Skeletal muscle cell (primary cell): ENCODE results near the gene ATP9A.
A peak's percentile ranks its signal among the peaks of the same experiment; 100 is the strongest.

Experiments used
- DNase-seq: peaks from one replicate; pipeline ENCODE4 v3.0.0-alpha.2; 2010; ENCODE audit warnings: low read depth
- H3K4me3 ChIP-seq: 2 replicates; pipeline ENCODE4 v1.5.1; 2011; ENCODE audit warnings: low read depth, mild to moderate bottlenecking, control low read depth, low read length, moderate library complexity

Gene ATP9A

GRCh38 chr20:51620432-51620831 is 147.8 kb downstream of the ATP9A start:
- no peak for DNase-seq
- no peak overlapping the region for H3K4me3 ChIP-seq

- no peak for DNase-seq
Observed at GRCh38 chr20:51616060-51616459, 152.1 kb downstream of the ATP9A start.

GRCh38 chr20:51614687-51615086 is 153.5 kb downstream of the ATP9A start:
- H3K4me3 ChIP-seq = no peak overlapping the region
- DNase-seq = no peak

More at GRCh38 chr20:51616060-51616459, 152.1 kb downstream of the ATP9A start:
- no peak overlapping the region for H3K4me3 ChIP-seq

- H3K4me3 ChIP-seq = no peak overlapping the region
- no peak for DNase-seq
Observed at GRCh38 chr20:51613580-51613979, 154.6 kb downstream of the ATP9A start.

- DNase-seq = no peak
- H3K4me3 ChIP-seq = no peak overlapping the region
Observed at GRCh38 chr20:51612896-51613295, 155.3 kb downstream of the ATP9A start.

GRCh38 chr20:51611625-51611890 is 156.6 kb downstream of the ATP9A start:
- DNase-seq = no peak
- H3K4me3 ChIP-seq = no peak overlapping the region

GRCh38 chr20:51610761-51611624 is 157.2 kb downstream of the ATP9A start:
- no peak for DNase-seq
- no peak overlapping the region for H3K4me3 ChIP-seq

GRCh38 chr20:51610111-51610510 is 158.1 kb downstream of the ATP9A start:
- DNase-seq = no peak
- H3K4me3 ChIP-seq = no peak overlapping the region

- H3K4me3 ChIP-seq = no peak overlapping the region
- DNase-seq = no peak
Observed at GRCh38 chr20:51609251-51609650, 158.9 kb downstream of the ATP9A start.

GRCh38 chr20:51608061-51608460 is 160.1 kb downstream of the ATP9A start:
- DNase-seq = no peak
- no peak overlapping the region for H3K4me3 ChIP-seq

- DNase-seq = no peak
- H3K4me3 ChIP-seq = no peak overlapping the region
Observed at GRCh38 chr20:51607170-51607569, 161.0 kb downstream of the ATP9A start.

GRCh38 chr20:51604851-51605250 is 163.3 kb downstream of the ATP9A start:
- no peak overlapping the region for H3K4me3 ChIP-seq
- DNase-seq = no peak

- H3K4me3 ChIP-seq = no peak overlapping the region
- no peak for DNase-seq
Observed at GRCh38 chr20:51602131-51602530, 166.1 kb downstream of the ATP9A start.

- DNase-seq = no peak
- no peak overlapping the region for H3K4me3 ChIP-seq
Observed at GRCh38 chr20:51600950-51601349, 167.2 kb downstream of the ATP9A start.

- no peak for DNase-seq
- no peak overlapping the region for H3K4me3 ChIP-seq
Observed at GRCh38 chr20:51600016-51600420, 168.2 kb downstream of the ATP9A start.

- H3K4me3 ChIP-seq = no peak overlapping the region
- DNase-seq = no peak
Observed at GRCh38 chr20:51598556-51598955, 169.6 kb downstream of the ATP9A start.

- DNase-seq = no peak
Observed at GRCh38 chr20:51597389-51598231, 170.6 kb downstream of the ATP9A start.

GRCh38 chr20:51596668-51597388 is 171.4 kb downstream of the ATP9A start:
- no peak for DNase-seq
- no peak overlapping the region for H3K4me3 ChIP-seq

More at GRCh38 chr20:51597389-51598231, 170.6 kb downstream of the ATP9A start:
- H3K4me3 ChIP-seq = no peak overlapping the region

GRCh38 chr20:51595744-51596143 is 172.4 kb downstream of the ATP9A start:
- H3K4me3 ChIP-seq = no peak overlapping the region

GRCh38 chr20:51595058-51595532 is 173.1 kb downstream of the ATP9A start:
- no peak overlapping the region for H3K4me3 ChIP-seq
- DNase-seq = peak; percentile 63

More at GRCh38 chr20:51595744-51596143, 172.4 kb downstream of the ATP9A start:
- DNase-seq = no peak
